ENCODE results near the gene YWHAQ.

YWHAQ gene

DNA sequence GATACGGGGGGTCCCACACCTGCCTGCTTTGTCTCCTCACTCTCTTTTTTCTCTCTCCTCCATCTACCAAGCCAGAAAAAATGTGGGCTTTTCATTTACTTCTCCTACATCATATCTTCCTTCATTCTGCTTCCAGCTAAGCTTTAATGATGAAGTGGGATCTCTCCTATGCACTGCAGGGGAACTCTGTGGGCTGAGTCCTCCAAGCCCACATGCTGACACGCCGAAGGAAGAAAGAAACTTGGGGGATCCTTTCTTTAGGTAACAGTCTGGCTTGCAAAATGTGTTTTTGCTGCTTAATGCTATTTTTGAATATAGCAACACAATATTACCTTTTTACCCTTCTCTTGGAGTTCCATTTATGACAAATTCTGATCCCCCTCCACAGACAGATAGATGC lies 33.6 kb upstream of the YWHAQ start:
- Histone ChIP-seq H3K36me3 (ENCODE audit: control insufficient read depth, insufficient read depth, low read length) (no peaks in the 10 kb centered on the region), H3K9ac (ENCODE audit: low read length) (no peak overlapping the region), H3K4me1 (ENCODE audit: control insufficient read depth, insufficient read depth, low read length) (no peaks in the 10 kb centered on the region), H3K4me3 (ENCODE audit: low read length) (no peak overlapping the region), H3K27me3 (ENCODE audit: control insufficient read depth, insufficient read depth, low read length) (no peaks in the 10 kb centered on the region), H3K27ac (ENCODE audit: low read depth, low read length) (no peak overlapping the region)

- H3K4me1 ChIP-seq (ENCODE audit: control insufficient read depth, insufficient read depth, low read length): no peaks in the 10 kb centered on the region
- no peaks in the 10 kb centered on the region for H3K27me3 ChIP-seq (ENCODE audit: control insufficient read depth, insufficient read depth, low read length)
- H3K9ac ChIP-seq (ENCODE audit: low read length): no peak overlapping the region
- H3K27ac ChIP-seq (ENCODE audit: low read depth, low read length): no peak overlapping the region
- H3K36me3 ChIP-seq (ENCODE audit: control insufficient read depth, insufficient read depth, low read length): no peaks in the 10 kb centered on the region
- no peak overlapping the region for H3K4me3 ChIP-seq (ENCODE audit: low read length)
These were observed 32.4 kb upstream of the YWHAQ start for GRCh38 chr2:9663008-9663879.

DNA sequence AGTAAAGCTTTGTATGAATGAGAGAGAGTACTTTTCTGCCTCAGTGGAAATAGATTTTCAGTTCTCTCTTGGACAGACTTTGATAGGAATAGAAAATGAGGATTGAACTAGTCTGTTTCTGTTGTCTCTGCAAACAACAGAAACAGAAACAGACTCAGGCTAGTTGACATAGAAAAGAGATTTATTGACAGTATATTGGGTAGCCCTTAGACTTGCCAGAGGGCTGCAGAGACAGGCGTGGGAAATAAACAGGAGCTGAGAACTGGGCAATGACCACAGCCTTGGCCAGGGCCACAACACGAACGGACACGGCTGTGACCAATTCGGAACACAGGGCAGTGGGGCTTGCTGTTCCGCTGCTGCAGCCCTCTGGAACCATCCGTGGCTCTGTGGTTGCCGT lies 30.5 kb upstream of the YWHAQ start:
- Histone ChIP-seq H3K4me3 (ENCODE audit: low read length) (no peak overlapping the region), H3K9ac (ENCODE audit: low read length) (no peak overlapping the region), H3K27me3 (ENCODE audit: control insufficient read depth, insufficient read depth, low read length) (no peaks in the 10 kb centered on the region), H3K36me3 (ENCODE audit: control insufficient read depth, insufficient read depth, low read length) (no peaks in the 10 kb centered on the region), H3K27ac (ENCODE audit: low read depth, low read length) (no peak overlapping the region), H3K4me1 (ENCODE audit: control insufficient read depth, insufficient read depth, low read length) (no peaks in the 10 kb centered on the region)

GRCh38 chr2:9660781-9661180 lies 30.0 kb upstream of the YWHAQ start:
- H3K36me3 ChIP-seq (ENCODE audit: control insufficient read depth, insufficient read depth, low read length): no peaks in the 10 kb centered on the region
- H3K4me3 ChIP-seq (ENCODE audit: low read length): no peak overlapping the region
- H3K4me1 ChIP-seq (ENCODE audit: control insufficient read depth, insufficient read depth, low read length): no peaks in the 10 kb centered on the region
- no peaks in the 10 kb centered on the region for H3K27me3 ChIP-seq (ENCODE audit: control insufficient read depth, insufficient read depth, low read length)
- H3K27ac ChIP-seq (ENCODE audit: low read depth, low read length): no peak overlapping the region
- no peak overlapping the region for H3K9ac ChIP-seq (ENCODE audit: low read length)

- Histone ChIP-seq H3K36me3 (ENCODE audit: control insufficient read depth, insufficient read depth, low read length) (no peaks in the 10 kb centered on the region), H3K4me3 (ENCODE audit: low read length) (no peak overlapping the region), H3K27me3 (ENCODE audit: control insufficient read depth, insufficient read depth, low read length) (no peaks in the 10 kb centered on the region), H3K27ac (ENCODE audit: low read depth, low read length) (no peak overlapping the region), H3K4me1 (ENCODE audit: control insufficient read depth, insufficient read depth, low read length) (no peaks in the 10 kb centered on the region), H3K9ac (ENCODE audit: low read length) (no peak overlapping the region)
These were observed 29.4 kb upstream of the YWHAQ start for GRCh38 chr2:9660154-9660553.

DNA sequence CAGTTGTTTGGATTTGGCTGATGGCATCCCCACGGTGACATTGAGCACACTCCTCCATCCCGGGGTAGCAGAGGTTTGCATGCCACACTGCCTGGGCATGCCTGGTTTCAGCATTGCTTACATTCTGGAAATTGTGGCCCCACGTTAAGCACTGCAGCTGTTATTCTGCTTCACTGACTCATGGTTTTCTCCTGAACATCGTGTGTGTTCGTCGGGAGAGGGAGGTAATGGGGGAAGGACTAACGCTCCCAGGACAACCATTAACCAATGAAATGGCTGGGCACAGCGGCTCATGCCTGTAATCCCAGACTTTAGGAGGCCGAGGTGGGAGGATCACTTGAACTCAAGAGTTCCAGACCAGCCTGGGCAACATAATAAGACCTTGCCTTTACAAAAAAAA lies 28.2 kb upstream of the YWHAQ start:
- H3K36me3 ChIP-seq (ENCODE audit: control insufficient read depth, insufficient read depth, low read length): no peaks in the 10 kb centered on the region
- no peak overlapping the region for H3K27ac ChIP-seq (ENCODE audit: low read depth, low read length)
- no peaks in the 10 kb centered on the region for H3K27me3 ChIP-seq (ENCODE audit: control insufficient read depth, insufficient read depth, low read length)
- no peaks in the 10 kb centered on the region for H3K4me1 ChIP-seq (ENCODE audit: control insufficient read depth, insufficient read depth, low read length)
- H3K4me3 ChIP-seq (ENCODE audit: low read length): no peak overlapping the region
- H3K9ac ChIP-seq (ENCODE audit: low read length): no peak overlapping the region

DNA sequence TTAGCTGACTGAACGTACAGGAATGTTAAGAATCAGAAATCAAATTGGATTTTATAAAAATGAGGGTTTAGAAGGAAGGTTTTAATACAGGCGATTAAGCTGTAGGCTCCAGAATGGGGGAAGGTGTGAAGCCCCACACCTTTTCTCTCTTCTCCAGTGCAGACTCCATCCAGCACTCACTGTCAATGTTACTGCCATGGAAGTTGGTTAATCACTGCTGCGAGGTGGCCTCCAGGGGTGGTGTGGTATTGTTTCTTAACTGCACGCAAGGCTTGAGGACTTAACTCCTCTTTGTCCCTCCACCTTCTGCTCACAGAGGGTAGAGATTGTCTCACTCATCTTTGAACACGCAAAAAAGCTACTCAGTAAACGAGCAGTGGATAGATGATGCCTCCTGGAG lies 26.9 kb upstream of the YWHAQ start:
- Histone ChIP-seq H3K4me1 (ENCODE audit: control insufficient read depth, insufficient read depth, low read length) (no peaks in the 10 kb centered on the region), H3K27me3 (ENCODE audit: control insufficient read depth, insufficient read depth, low read length) (no peaks in the 10 kb centered on the region), H3K36me3 (ENCODE audit: control insufficient read depth, insufficient read depth, low read length) (no peaks in the 10 kb centered on the region), H3K4me3 (ENCODE audit: low read length) (no peak overlapping the region), H3K9ac (ENCODE audit: low read length) (no peak overlapping the region), H3K27ac (ENCODE audit: low read depth, low read length) (no peak overlapping the region)

DNA sequence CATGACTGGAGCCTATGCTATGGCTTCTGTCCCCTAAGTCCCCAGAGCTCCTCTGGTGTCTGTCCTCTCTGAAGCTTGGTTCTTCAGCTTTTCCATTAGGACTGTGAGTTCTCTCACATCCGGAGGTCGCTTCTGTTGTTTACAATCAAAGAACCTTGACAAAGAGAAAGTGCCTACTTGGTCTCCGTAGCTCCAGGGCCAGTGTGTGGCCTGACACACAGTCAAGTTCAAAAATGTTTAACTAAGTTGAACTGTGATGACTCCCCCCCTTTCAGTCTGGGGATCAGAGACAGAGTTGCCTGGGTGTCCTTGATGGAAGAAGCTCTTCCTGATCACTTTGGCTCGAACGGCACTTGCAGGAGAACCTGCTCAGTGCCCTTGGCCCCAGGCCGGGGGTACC lies 26.3 kb upstream of the YWHAQ start:
- Histone ChIP-seq H3K27ac (ENCODE audit: low read depth, low read length) (no peak overlapping the region), H3K27me3 (ENCODE audit: control insufficient read depth, insufficient read depth, low read length) (no peaks in the 10 kb centered on the region), H3K9ac (ENCODE audit: low read length) (no peak overlapping the region), H3K36me3 (ENCODE audit: control insufficient read depth, insufficient read depth, low read length) (no peaks in the 10 kb centered on the region), H3K4me1 (ENCODE audit: control insufficient read depth, insufficient read depth, low read length) (no peaks in the 10 kb centered on the region), H3K4me3 (ENCODE audit: low read length) (no peak overlapping the region)

DNA sequence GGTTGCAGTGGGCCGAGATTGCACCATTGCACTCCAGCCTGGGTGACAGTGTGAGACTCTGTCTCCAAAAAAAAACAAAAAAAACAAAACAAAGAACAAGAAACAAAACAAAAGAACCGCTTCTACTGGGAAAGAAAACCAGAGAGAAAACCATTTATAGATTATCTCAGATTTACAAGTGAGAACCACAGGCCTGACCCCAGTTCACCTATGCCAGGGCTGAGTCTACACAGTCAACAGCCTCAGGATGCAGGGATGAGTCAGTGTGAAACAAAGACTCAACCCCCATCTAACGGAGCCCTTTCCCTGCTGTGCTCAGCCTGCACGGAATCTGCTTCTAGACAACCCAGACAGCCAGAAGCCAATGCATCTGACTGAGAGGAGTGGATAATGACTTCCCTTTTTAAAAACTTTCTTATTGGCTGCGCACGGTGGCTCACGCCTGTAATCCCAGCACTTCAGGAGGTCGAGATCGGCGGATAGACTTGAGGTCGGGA lies 25.5 kb upstream of the YWHAQ start:
- no peak overlapping the region for H3K27ac ChIP-seq (ENCODE audit: low read depth, low read length)
- no peak overlapping the region for H3K4me3 ChIP-seq (ENCODE audit: low read length)
- no peaks in the 10 kb centered on the region for H3K4me1 ChIP-seq (ENCODE audit: control insufficient read depth, insufficient read depth, low read length)
- H3K9ac ChIP-seq (ENCODE audit: low read length): no peak overlapping the region
- no peaks in the 10 kb centered on the region for H3K27me3 ChIP-seq (ENCODE audit: control insufficient read depth, insufficient read depth, low read length)
- no peaks in the 10 kb centered on the region for H3K36me3 ChIP-seq (ENCODE audit: control insufficient read depth, insufficient read depth, low read length)

DNA sequence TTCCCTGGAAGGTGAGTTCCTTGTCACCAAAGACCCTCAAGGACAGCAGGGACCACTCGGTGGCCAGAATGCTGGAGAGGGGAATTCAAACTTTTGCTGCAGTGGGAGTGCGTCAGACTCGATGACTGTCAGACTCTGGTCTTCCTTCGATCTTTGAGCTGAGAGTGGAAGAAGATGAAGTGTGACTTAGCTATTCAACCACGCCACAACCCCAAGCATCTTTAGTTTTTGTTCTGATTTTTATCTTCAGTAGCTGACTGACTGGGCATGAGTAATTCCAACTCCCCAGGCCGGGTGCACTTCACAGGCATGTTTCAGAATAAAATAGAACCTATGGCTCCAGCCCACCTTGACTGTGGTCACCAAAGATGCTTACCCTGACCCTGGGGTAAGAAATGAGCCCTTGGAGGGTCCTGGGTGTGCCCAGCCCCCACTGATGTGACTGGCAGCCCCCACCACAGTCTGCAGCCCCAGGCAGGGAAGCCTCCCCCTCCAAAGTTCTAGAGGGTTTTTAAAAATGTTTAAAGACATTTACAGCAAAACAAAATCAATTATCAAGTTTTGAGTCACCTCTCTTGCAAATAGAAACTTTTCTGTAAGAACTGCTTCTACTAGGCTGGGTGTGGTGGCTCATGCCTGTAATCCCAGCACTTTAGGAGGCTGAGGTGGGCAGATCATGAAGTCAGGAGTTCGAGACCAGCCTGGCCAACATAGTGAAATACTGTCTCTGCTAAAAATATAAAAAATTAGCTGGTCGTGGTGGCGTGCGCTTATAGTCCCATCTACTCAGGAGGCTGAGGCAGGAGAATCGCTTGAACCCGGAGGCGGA lies 24.9 kb upstream of the YWHAQ start:
- Histone ChIP-seq H3K4me3 (ENCODE audit: low read length) (no peak overlapping the region), H3K36me3 (ENCODE audit: control insufficient read depth, insufficient read depth, low read length) (no peaks in the 10 kb centered on the region), H3K27ac (ENCODE audit: low read depth, low read length) (no peak overlapping the region), H3K27me3 (ENCODE audit: control insufficient read depth, insufficient read depth, low read length) (no peaks in the 10 kb centered on the region), H3K4me1 (ENCODE audit: control insufficient read depth, insufficient read depth, low read length) (no peaks in the 10 kb centered on the region), H3K9ac (ENCODE audit: low read length) (no peak overlapping the region)

DNA sequence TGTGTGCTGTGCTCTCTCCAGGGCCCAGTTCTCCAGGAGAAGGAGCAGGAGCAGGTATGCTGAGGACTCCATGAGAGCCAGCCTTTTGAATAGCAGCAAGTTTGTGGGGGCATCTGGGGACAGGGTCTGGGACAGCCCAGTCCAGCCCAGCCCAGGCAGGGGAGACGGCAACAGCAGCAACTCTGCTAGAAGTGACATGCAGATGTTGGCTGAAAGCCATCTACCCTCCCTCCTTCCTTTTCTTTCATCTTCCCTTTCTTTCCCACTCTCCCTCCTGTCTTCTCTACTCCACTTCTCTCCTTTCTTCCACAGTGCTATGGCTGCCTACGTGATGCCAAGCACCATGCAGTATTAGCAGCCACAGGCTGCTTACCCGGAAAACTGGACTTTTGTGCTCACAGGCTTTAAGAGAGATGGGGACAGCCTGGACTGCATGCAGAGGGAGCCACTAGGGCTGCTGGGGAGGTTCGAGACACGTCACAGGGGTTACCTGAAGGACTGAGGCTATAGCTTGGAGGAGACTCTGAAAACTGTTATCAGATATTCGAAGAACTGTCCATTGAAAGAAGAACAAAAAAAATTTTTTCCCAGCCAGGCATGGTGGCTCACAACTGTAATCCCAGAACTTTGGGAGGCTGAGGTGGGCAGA lies 23.8 kb upstream of the YWHAQ start:
- no peak overlapping the region for H3K9ac ChIP-seq (ENCODE audit: low read length)
- H3K4me3 ChIP-seq (ENCODE audit: low read length): no peak overlapping the region
- H3K27ac ChIP-seq (ENCODE audit: low read depth, low read length): no peak overlapping the region
- H3K27me3 ChIP-seq (ENCODE audit: control insufficient read depth, insufficient read depth, low read length): no peaks in the 10 kb centered on the region
- H3K4me1 ChIP-seq (ENCODE audit: control insufficient read depth, insufficient read depth, low read length): no peaks in the 10 kb centered on the region
- H3K36me3 ChIP-seq (ENCODE audit: control insufficient read depth, insufficient read depth, low read length): no peaks in the 10 kb centered on the region

GRCh38 chr2:9653485-9654271 lies 22.9 kb upstream of the YWHAQ start:
- Histone ChIP-seq H3K4me3 (ENCODE audit: low read length) (no peak overlapping the region), H3K4me1 (ENCODE audit: control insufficient read depth, insufficient read depth, low read length) (no peaks in the 10 kb centered on the region), H3K36me3 (ENCODE audit: control insufficient read depth, insufficient read depth, low read length) (no peaks in the 10 kb centered on the region), H3K9ac (ENCODE audit: low read length) (no peak overlapping the region), H3K27ac (ENCODE audit: low read depth, low read length) (no peak overlapping the region), H3K27me3 (ENCODE audit: control insufficient read depth, insufficient read depth, low read length) (no peaks in the 10 kb centered on the region)
